KMS-11 (cell line): ENCODE data around the gene CRHR1.

Experiments
- H2AFZ ChIP-seq: fragments of 200-600 bp; sonication (generic); 2 replicates; pipeline ENCODE4 v1.6.1; 2016; ENCODE audit warnings: antibody characterized with exemption, mixed run types, low read depth
- H3K27ac ChIP-seq: fragments of 200-600 bp; sonication (generic); 2 replicates; pipeline ENCODE4 v1.6.1; 2016; ENCODE audit warnings: mild to moderate bottlenecking, mixed run types
- H3K27me3 ChIP-seq: fragments of 200-600 bp; sonication (generic); 2 replicates; pipeline ENCODE4 v1.6.1; 2017; ENCODE audit warnings: mild to moderate bottlenecking, low read depth, mixed run types, moderate library complexity; ENCODE audit not compliant: insufficient read depth
- H3K36me3 ChIP-seq: fragments of 200-600 bp; sonication (generic); 2 replicates; pipeline ENCODE4 v1.6.1; 2017; ENCODE audit warnings: mild to moderate bottlenecking, mixed run types; ENCODE audit not compliant: insufficient read depth
- H3K4me1 ChIP-seq: fragments of 200-600 bp; sonication (generic); 2 replicates; pipeline ENCODE4 v1.6.1; 2016; ENCODE audit warnings: mild to moderate bottlenecking, low read depth, mixed run types; ENCODE audit not compliant: poor library complexity, severe bottlenecking
- H3K4me2 ChIP-seq: fragments of 200-600 bp; sonication (generic); 2 replicates; pipeline ENCODE4 v1.7.0; 2016; ENCODE audit warnings: mild to moderate bottlenecking, mixed run types
- H3K4me3 ChIP-seq: fragments of 200-600 bp; sonication (generic); IDR thresholded peaks from 2 replicates; pipeline ENCODE4 v1.6.1; 2017; ENCODE audit warnings: low read depth, low read length, mixed read lengths; ENCODE audit not compliant: insufficient read depth
- H3K79me2 ChIP-seq: fragments of 200-600 bp; sonication (generic); 2 replicates; pipeline ENCODE4 v1.6.1; 2016; ENCODE audit warnings: low read depth, mixed run types; ENCODE audit not compliant: insufficient read depth
- H3K9ac ChIP-seq: fragments of 200-600 bp; sonication (generic); 2 replicates; pipeline ENCODE4 v1.6.1; 2016; ENCODE audit warnings: mild to moderate bottlenecking, mixed run types
- H4K20me1 ChIP-seq: fragments of 200-600 bp; sonication (generic); 2 replicates; pipeline ENCODE4 v1.6.1; 2016; ENCODE audit warnings: mild to moderate bottlenecking, mixed run types; ENCODE audit not compliant: insufficient read depth
- CTCF ChIP-seq: fragments of 200-600 bp; sonication (generic); conservative IDR thresholded peaks from 2 replicates; pipeline ENCODE4 v1.6.1; 2017; ENCODE audit warnings: low read depth, mild to moderate bottlenecking, antibody characterized with exemption, low read length, moderate library complexity, mixed read lengths

The CRHR1 gene

DNA sequence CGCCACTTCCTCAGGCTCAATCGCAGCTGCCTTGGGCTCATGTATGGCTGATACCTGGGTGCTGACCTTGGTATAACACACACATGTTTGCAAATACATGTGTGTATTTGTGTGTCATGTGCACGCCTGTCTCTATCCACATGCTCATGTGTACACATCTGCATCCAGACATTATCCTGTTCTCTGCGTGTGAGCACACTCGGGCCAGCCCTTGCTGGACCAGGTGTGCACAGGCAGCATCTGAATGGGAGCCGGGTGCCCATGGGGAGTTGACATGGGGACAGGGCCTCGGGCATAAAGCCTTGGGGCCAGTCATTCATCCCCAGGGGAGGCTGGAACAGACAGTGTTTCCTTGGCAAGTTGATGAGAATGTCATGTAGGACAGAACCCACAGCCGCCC lies 29.1 kb upstream of the CRHR1 start:
- H3K27me3 ChIP-seq = peaks cover 51% of the 10 kb centered on the region; the same call in 1 of the 2 replicates

DNA sequence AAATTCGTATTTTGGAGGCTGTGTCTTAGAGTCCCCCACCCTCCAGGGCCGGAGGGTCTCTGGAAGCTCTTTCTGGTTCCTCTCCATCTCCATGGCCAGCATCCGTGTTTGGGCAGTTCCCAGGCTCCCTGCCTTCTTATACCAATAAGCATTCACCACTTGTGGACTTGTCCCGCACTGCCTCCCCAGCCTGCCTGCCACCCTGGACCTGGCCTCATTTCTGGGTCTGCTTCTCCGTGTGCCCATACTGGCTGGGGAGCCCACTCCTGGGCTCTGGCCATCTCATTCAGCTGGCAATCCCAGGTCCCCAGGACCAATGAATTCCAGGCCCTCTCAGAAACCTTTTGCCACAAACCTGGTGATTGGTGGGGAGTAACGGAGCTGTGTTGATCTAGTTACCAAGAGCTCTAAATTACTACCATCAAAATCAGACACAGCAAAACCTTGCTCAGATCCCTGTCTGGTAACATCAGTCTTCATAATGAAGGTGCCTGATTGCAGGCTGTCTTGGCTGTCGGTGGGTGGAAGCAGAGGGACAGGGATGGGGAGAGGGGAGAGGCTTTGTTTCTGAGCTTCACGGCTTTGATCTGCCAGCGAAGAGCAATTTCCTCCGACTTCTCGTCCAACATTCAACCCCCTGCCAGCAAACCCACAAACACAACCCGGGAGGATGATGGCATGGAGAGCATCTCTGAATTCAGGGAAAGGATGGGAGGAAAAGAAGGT lies 27.7 kb upstream of the CRHR1 start:
- Histone ChIP-seq H3K4me3 (no peak overlapping the region), H3K4me1 (no peaks in the 10 kb centered on the region), H3K27ac (no peak overlapping the region), H3K36me3 (no peaks in the 10 kb centered on the region), H3K27me3 (peaks cover 37% of the 10 kb centered on the region; the same call in 1 of the 2 replicates), H3K4me2 (no peak overlapping the region), H3K79me2 (no peaks in the 10 kb centered on the region), H2AFZ (no peak overlapping the region), H4K20me1 (no peaks in the 10 kb centered on the region), H3K9ac (no peak overlapping the region)
- no peak for TF ChIP-seq CTCF

More for the DNA sequence above, 29.1 kb upstream of the CRHR1 start:
- TF ChIP-seq CTCF = no peak
- H4K20me1 ChIP-seq = no peaks in the 10 kb centered on the region
- H3K27ac ChIP-seq = no peak overlapping the region
- H3K9ac ChIP-seq = no peak overlapping the region
- no peaks in the 10 kb centered on the region for H3K79me2 ChIP-seq
- no peaks in the 10 kb centered on the region for H3K4me1 ChIP-seq
- no peak overlapping the region for H3K4me2 ChIP-seq
- H2AFZ ChIP-seq = no peak overlapping the region
- no peak overlapping the region for H3K4me3 ChIP-seq
- no peaks in the 10 kb centered on the region for H3K36me3 ChIP-seq

- Histone ChIP-seq H3K9ac (no peak overlapping the region), H3K4me1 (no peaks in the 10 kb centered on the region), H3K27me3 (peaks cover 36% of the 10 kb centered on the region; the same call in 1 of the 2 replicates), H3K79me2 (no peaks in the 10 kb centered on the region), H2AFZ (no peak overlapping the region), H3K4me2 (no peak overlapping the region), H3K4me3 (no peak overlapping the region), H4K20me1 (no peaks in the 10 kb centered on the region), H3K36me3 (no peaks in the 10 kb centered on the region), H3K27ac (no peak overlapping the region)
- no peak for TF ChIP-seq CTCF
These were observed 26.5 kb upstream of the CRHR1 start for GRCh38 chr17:45757431-45758218.

GRCh38 chr17:45758544-45758943 lies 25.6 kb upstream of the CRHR1 start:
- H3K4me1 ChIP-seq = no peaks in the 10 kb centered on the region
- H3K4me2 ChIP-seq = no peak overlapping the region
- no peaks in the 10 kb centered on the region for H3K36me3 ChIP-seq
- H3K27me3 ChIP-seq = peaks cover 39% of the 10 kb centered on the region; the same call in 1 of the 2 replicates
- H3K79me2 ChIP-seq = no peaks in the 10 kb centered on the region
- no peak overlapping the region for H3K4me3 ChIP-seq
- H3K9ac ChIP-seq = no peak overlapping the region
- no peak overlapping the region for H3K27ac ChIP-seq
- no peak overlapping the region for H2AFZ ChIP-seq
- no peak for TF ChIP-seq CTCF
- no peaks in the 10 kb centered on the region for H4K20me1 ChIP-seq
